Mesenchymal stem cell (in vitro differentiated cells and primary cell): ENCODE data around the gene BCL2L14.

Experiments used
- DNase-seq: peaks from one replicate; pipeline ENCODE4 v3.0.0-alpha.2; 2013
- H2AFZ ChIP-seq: one replicate; pipeline ENCODE4 v1.6.1; 2013; ENCODE audit warnings: low read depth, mild to moderate bottlenecking, control low read depth, inconsistent platforms, low read length, moderate library complexity
- H2AK5ac ChIP-seq: 2 replicates; pipeline ENCODE4 v1.6.1; 2013; ENCODE audit warnings: low read length, moderate library complexity, mild to moderate bottlenecking, inconsistent platforms; ENCODE audit not compliant: severe bottlenecking
- H2BK120ac ChIP-seq: one replicate; pipeline ENCODE4 v1.6.1; 2013; ENCODE audit warnings: low read depth, mild to moderate bottlenecking, inconsistent platforms, low read length, moderate library complexity
- H2BK12ac ChIP-seq, 2 experiments: one replicate each; pipeline ENCODE4 v1.6.1; 2013; ENCODE audit warnings: inconsistent platforms in 2 of 2, low read length in 2 of 2, mild to moderate bottlenecking in 2 of 2, moderate library complexity in 2 of 2, control low read depth in 1 of 2
- H2BK15ac ChIP-seq: one replicate; pipeline ENCODE4 v1.6.1; 2013; ENCODE audit warnings: mild to moderate bottlenecking, low read depth, inconsistent platforms; ENCODE audit not compliant: poor library complexity, severe bottlenecking
- H2BK5ac ChIP-seq: 2 replicates; pipeline ENCODE4 v1.6.1; 2013; ENCODE audit warnings: low read depth, mild to moderate bottlenecking, low read length, control low read depth, inconsistent platforms; ENCODE audit not compliant: poor library complexity, severe bottlenecking
- H3K14ac ChIP-seq, 2 experiments: one replicate each; pipeline ENCODE4 v1.6.1; 2013; ENCODE audit warnings: inconsistent platforms in 2 of 2, low read length in 2 of 2, control low read depth in 1 of 2, mild to moderate bottlenecking in 1 of 2, moderate library complexity in 1 of 2
- H3K18ac ChIP-seq, 2 experiments: one replicate each; pipeline ENCODE4 v1.6.1; 2013; ENCODE audit warnings: inconsistent platforms in 2 of 2, low read length in 2 of 2, control low read depth in 1 of 2, low read depth in 1 of 2, mild to moderate bottlenecking in 1 of 2
- H3K23ac ChIP-seq, 2 experiments: one replicate each; pipeline ENCODE4 v1.6.1; 2013; ENCODE audit warnings: inconsistent platforms in 2 of 2, low read length in 2 of 2, mild to moderate bottlenecking in 2 of 2, moderate library complexity in 2 of 2, control low read depth in 1 of 2
- H3K27ac ChIP-seq: 2 replicates; pipeline ENCODE4 v1.5.1; 2013; ENCODE audit warnings: mild to moderate bottlenecking, moderate library complexity, low read length, control low read depth, inconsistent platforms; ENCODE audit not compliant: poor library complexity, severe bottlenecking
- H3K27me3 ChIP-seq, 2 experiments: 2 replicates each; pipeline versions ENCODE4 v1.6.1 to v1.7.0; 2013; ENCODE audit warnings: low read length in 2 of 2, mild to moderate bottlenecking in 2 of 2, moderate library complexity in 2 of 2, control low read depth in 1 of 2, inconsistent platforms in 1 of 2; ENCODE audit not compliant: control insufficient read depth in 1 of 2, insufficient read depth in 1 of 2
- H3K36me3 ChIP-seq, 2 experiments: 2 replicates each; pipeline versions ENCODE4 v1.6.1 to v1.7.0; 2013; ENCODE audit warnings: low read length in 2 of 2, control low read depth in 1 of 2, inconsistent platforms in 1 of 2, low read depth in 1 of 2, mild to moderate bottlenecking in 1 of 2; ENCODE audit not compliant: insufficient read depth in 2 of 2, control insufficient read depth in 1 of 2
- H3K4ac ChIP-seq, 2 experiments: one replicate each; pipeline ENCODE4 v1.6.1; 2013; ENCODE audit warnings: inconsistent platforms in 2 of 2, low read length in 2 of 2, mild to moderate bottlenecking in 2 of 2, moderate library complexity in 2 of 2, control low read depth in 1 of 2, low read depth in 1 of 2
- H3K4me1 ChIP-seq: 2 replicates; pipeline ENCODE4 v1.6.1; 2013; ENCODE audit warnings: low read depth, low read length, control low read depth; ENCODE audit not compliant: control insufficient read depth, insufficient read depth
- H3K4me2 ChIP-seq: 2 replicates; pipeline ENCODE4 v1.6.1; 2013; ENCODE audit warnings: low read length, mild to moderate bottlenecking, inconsistent platforms; ENCODE audit not compliant: poor library complexity, severe bottlenecking
- H3K4me3 ChIP-seq, 2 experiments: 2 replicates each; pipeline versions ENCODE4 v1.5.1 to v1.7.0; 2013; ENCODE audit warnings: low read length in 2 of 2, mild to moderate bottlenecking in 2 of 2, control low read depth in 1 of 2, low read depth in 1 of 2; ENCODE audit not compliant: insufficient read depth in 1 of 2
- H3K79me1 ChIP-seq: replicated peaks from 2 replicates; pipeline ENCODE4 v1.6.1; 2013; ENCODE audit warnings: mild to moderate bottlenecking, control low read depth, low read length, inconsistent platforms; ENCODE audit not compliant: poor library complexity, severe bottlenecking
- H3K9ac ChIP-seq: 2 replicates; pipeline ENCODE4 v1.7.0; 2013; ENCODE audit warnings: mild to moderate bottlenecking, low read length, moderate library complexity
- H3K9me3 ChIP-seq: 2 replicates; pipeline ENCODE4 v1.7.0; 2013; ENCODE audit warnings: mild to moderate bottlenecking, low read length; ENCODE audit not compliant: control insufficient read depth
- H4K8ac ChIP-seq: one replicate; pipeline ENCODE4 v1.6.1; 2013; ENCODE audit warnings: inconsistent platforms, mild to moderate bottlenecking, low read length, moderate library complexity
- H4K91ac ChIP-seq: one replicate; pipeline ENCODE4 v1.6.1; 2013; ENCODE audit warnings: mild to moderate bottlenecking, low read length, inconsistent platforms
- WGBS: methylation state at CpG from one replicate; pipeline ENCODE4 v1.1.7; 2013; ENCODE audit warnings: mixed read lengths; 5-methylcytosine and 5-hydroxymethylcytosine counted together

Gene BCL2L14

DNA sequence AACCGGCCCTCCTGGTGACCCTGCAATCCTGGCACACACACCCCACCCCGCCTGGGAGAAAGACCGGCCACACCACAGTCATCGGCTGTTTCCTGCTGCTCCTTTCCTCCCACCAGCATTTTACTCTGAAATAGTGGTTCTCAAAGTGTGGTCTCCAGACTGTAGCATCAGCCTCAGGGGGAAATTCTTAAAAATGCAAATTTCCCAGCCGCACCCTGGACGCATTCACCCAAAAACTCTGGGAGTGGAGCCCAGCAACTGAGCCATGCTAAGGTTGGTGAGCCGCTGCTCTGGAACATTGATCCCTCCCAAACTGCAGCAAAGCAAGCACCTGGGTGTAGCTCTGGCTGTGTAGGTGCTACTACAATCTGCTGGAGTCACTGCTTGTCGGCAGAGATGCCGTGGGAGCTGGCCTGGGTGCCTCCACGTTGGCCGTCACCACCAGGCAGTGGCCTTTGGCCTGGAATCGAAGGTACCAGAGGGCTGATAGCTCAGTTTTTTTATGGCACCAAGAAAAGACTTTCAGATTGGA lies 38.4 kb upstream of the BCL2L14 start:
- Histone ChIP-seq H3K14ac (peak overlapping the region in 1 of 2 experiments; percentile 53), H2BK15ac (no peak overlapping the region), H3K27ac (no peak overlapping the region), H3K4me1 (peaks cover 2% of the 10 kb centered on the region), H3K23ac (peak overlapping the region in 1 of 2 experiments; percentile 23), H3K79me1 (no peaks in the 10 kb centered on the region), H3K9me3 (no peaks in the 10 kb centered on the region), H2AK5ac (peak overlapping the region; percentile 25), H3K4me2 (no peak overlapping the region), H3K18ac (peak overlapping the region in 1 of 2 experiments; percentile 68), H2BK120ac (no peak overlapping the region), H4K8ac (no peak overlapping the region), H2BK12ac (peak overlapping the region in 1 of 2 experiments; percentile 54), H3K9ac (peak overlapping the region; percentile 89), H3K4ac (no peak overlapping the region), H2AFZ (no peak overlapping the region), H3K4me3 (peak overlapping the region in 1 of 2 experiments; percentile 78), H2BK5ac (no peak overlapping the region), H3K27me3 (no peaks in the 10 kb centered on the region), H4K91ac (no peak overlapping the region), H3K36me3 (no peaks in the 10 kb centered on the region)
- WGBS, result 93% methylated on average over 11 of the region's 12 CpGs
- DNase-seq, result no peak

DNA sequence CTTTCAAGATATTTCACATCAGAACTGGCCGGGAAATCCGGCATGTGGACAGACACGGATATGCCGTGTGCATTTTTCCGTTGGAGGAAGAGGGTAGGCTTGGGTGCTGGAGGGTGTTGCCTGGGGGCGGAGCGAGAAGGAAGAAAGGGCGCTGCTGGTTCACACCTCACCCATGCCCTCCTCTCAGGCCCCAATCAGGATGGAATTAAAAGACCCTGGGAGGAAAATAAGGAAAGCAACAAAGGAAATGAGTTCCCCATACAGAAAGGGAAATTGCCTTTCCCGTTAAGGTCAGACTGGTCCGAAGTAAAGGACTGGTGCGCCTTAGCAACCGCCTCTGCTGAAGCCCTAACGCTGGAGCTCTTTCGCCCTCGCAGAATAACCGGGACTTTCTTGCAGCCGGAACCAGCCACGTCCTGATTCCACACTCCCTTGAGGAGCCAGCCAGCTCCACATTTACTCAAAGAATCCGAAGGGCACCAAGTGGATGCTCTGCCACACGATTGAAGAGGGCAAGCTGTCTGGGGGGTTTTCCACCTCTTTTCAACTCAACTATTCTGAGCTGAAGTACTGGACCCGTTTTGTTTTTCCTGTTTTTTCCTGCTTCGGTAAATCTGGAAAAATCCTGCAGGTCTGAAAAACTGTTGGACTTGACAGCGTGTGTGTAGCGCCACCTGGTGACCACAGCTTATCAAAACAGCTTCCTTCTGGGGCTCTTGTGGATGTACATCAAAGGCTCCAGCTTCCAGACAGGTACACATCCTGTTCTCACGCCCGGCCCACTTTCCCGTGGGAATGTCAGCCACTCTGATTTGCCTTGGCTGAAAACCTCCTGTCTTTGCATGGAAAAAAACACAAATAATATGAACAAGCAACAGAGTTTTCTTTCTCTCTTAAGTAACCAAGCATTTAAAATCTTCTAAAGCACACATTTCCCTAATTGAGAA lies 37.6 kb upstream of the BCL2L14 start:
- no peaks in the 10 kb centered on the region for H3K27me3 ChIP-seq
- DNase-seq, result peak; percentile 81
- no peak overlapping the region for H2BK15ac ChIP-seq
- H3K9ac ChIP-seq, result peak overlapping the region; percentile 89
- H3K4ac ChIP-seq, result no peak overlapping the region
- H3K36me3 ChIP-seq, result no peaks in the 10 kb centered on the region
- H3K27ac ChIP-seq, result peak overlapping the region; percentile 22
- peak overlapping the region; percentile 43 for H4K8ac ChIP-seq
- peak overlapping the region; percentile 88 for H3K4me2 ChIP-seq
- no peak overlapping the region for H2BK120ac ChIP-seq
- peak overlapping the region; percentile 0 to 75 for H3K18ac ChIP-seq
- peaks cover 2% of the 10 kb centered on the region for H3K4me1 ChIP-seq
- WGBS, result 33% methylated on average over 24 of the region's 27 CpGs
- H3K23ac ChIP-seq, result no peak overlapping the region
- no peak overlapping the region for H3K14ac ChIP-seq
- peak overlapping the region; percentile 2 for H4K91ac ChIP-seq
- peak overlapping the region in 1 of 2 experiments; percentile 68 for H2BK12ac ChIP-seq
- peak overlapping the region; percentile 59 for H2BK5ac ChIP-seq
- no peaks in the 10 kb centered on the region for H3K9me3 ChIP-seq
- H2AK5ac ChIP-seq, result no peak overlapping the region
- H2AFZ ChIP-seq, result peak overlapping the region; percentile 57
- peak overlapping the region; percentile 24 to 78 for H3K4me3 ChIP-seq
- H3K79me1 ChIP-seq, result no peaks in the 10 kb centered on the region

DNA sequence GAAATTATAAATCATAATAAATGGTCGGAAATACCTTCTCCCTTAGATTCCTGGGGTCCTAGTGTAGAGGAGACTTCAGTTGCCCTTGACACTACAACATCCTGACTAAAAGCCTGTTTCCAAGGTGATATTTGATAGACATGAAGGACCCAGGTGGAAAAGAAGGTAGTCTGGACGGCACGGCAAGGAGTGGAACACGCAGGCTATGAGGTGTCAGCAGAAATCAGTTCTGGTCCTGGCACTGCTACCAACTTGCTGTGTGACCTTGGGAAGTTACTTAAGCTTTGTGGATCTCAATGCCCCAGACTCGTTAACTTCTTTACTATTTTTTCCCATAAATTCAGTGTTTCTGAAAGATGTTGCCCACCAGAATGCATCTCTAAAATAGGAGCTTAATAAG lies 36.9 kb upstream of the BCL2L14 start:
- no peak overlapping the region for H3K4me3 ChIP-seq
- no peak overlapping the region for H2BK12ac ChIP-seq
- no peak overlapping the region for H3K4ac ChIP-seq
- H3K9ac ChIP-seq, result no peak overlapping the region
- H2BK120ac ChIP-seq, result no peak overlapping the region
- H3K18ac ChIP-seq, result no peak overlapping the region
- H3K9me3 ChIP-seq, result no peaks in the 10 kb centered on the region
- H3K14ac ChIP-seq, result no peak overlapping the region
- H3K79me1 ChIP-seq, result no peaks in the 10 kb centered on the region
- H2BK15ac ChIP-seq, result no peak overlapping the region
- no peak overlapping the region for H4K8ac ChIP-seq
- 78% methylated on average over 4 of the region's 5 CpGs for WGBS
- H2AK5ac ChIP-seq, result no peak overlapping the region
- H3K4me2 ChIP-seq, result no peak overlapping the region
- H2AFZ ChIP-seq, result no peak overlapping the region
- DNase-seq, result no peak
- peaks cover 2% of the 10 kb centered on the region for H3K4me1 ChIP-seq
- H3K27me3 ChIP-seq, result no peaks in the 10 kb centered on the region
- no peak overlapping the region for H3K23ac ChIP-seq
- H3K27ac ChIP-seq, result no peak overlapping the region
- no peak overlapping the region for H4K91ac ChIP-seq
- H2BK5ac ChIP-seq, result no peak overlapping the region
- H3K36me3 ChIP-seq, result no peaks in the 10 kb centered on the region

DNA sequence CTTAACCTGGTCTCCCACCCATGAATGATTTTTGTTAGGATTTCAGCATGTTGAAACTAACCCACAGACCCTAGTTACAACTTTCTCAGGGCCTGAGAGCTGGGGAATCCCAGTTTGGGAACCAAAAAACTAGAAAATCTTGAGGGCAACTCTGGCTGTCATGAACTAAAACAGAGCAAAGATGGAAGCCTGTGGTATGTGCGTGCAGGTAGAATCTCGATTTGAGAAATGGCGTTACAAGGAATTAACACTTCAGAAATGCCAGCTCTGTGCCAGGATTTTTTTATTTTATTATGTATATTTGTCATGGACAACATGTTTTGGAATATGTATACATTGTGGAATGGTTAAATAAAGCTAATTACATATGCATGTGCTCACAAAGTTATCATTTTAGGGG lies 36.4 kb upstream of the BCL2L14 start:
- no peak for DNase-seq
- Histone ChIP-seq H2AK5ac (no peak overlapping the region), H2BK15ac (no peak overlapping the region), H3K27ac (no peak overlapping the region), H3K4me1 (peaks cover 2% of the 10 kb centered on the region), H3K79me1 (no peaks in the 10 kb centered on the region), H3K18ac (no peak overlapping the region), H3K4me3 (no peak overlapping the region), H3K36me3 (no peaks in the 10 kb centered on the region), H3K14ac (no peak overlapping the region), H3K4ac (no peak overlapping the region), H3K9me3 (no peaks in the 10 kb centered on the region), H3K27me3 (no peaks in the 10 kb centered on the region), H4K91ac (no peak overlapping the region), H4K8ac (no peak overlapping the region), H2BK120ac (no peak overlapping the region), H2BK5ac (no peak overlapping the region), H3K9ac (no peak overlapping the region), H2AFZ (no peak overlapping the region), H3K23ac (no peak overlapping the region), H3K4me2 (no peak overlapping the region), H2BK12ac (no peak overlapping the region)
- 93% methylated on average over 3 of the region's 3 CpGs for WGBS
